OCI-LY7 (cell line): ENCODE measurements around the gene TMEM119. TPM values are rescaled to one million over a fixed set of nuclear protein-coding genes. Genes with fewer than 3 reads are reported as not detected.

Experiments
- BruUV-seq: library from RNA; stranded (reverse); fragments of 400-500 nt; replicated peaks from 2 replicates; lab custom pipeline; 2021; lab: Mats Ljungman, UMichigan
- CTCF ChIA-PET: fragments of 300-600 bp; sonication (Branson Sonifier 250); formaldehyde crosslinking; loops from one replicate; lab custom pipeline; 2022; ENCODE audit warnings: antibody characterized with exemption; ENCODE audit not compliant: unreplicated experiment; lab: Charles Lee
- POLR2A ChIA-PET: fragments of 300-600 bp; sonication (Branson Sonifier 250); formaldehyde crosslinking; loops from one replicate; lab custom pipeline; 2022; ENCODE audit warnings: antibody characterized with exemption; lab: Charles Lee
- DNase-seq: peaks from one replicate; pipeline ENCODE4 v3.0.0-alpha.2; 2015; ENCODE audit warnings: low spot score
- H2AFZ ChIP-seq: fragments of 200-600 bp; sonication (generic), shearing (Covaris generic); 2 replicates; pipeline ENCODE4 v1.6.1; 2014; ENCODE audit warnings: mild to moderate bottlenecking, antibody characterized with exemption, low read length, moderate library complexity
- H3K27ac ChIP-seq: fragments of 200-600 bp; sonication (generic); 2 replicates; pipeline ENCODE4 v1.5.1; 2014; ENCODE audit warnings: mixed run types, low read depth, mild to moderate bottlenecking, moderate library complexity, low read length, inconsistent platforms; ENCODE audit not compliant: poor library complexity, severe bottlenecking
- H3K36me3 ChIP-seq: fragments of 200-600 bp; sonication (generic); 2 replicates; pipeline ENCODE4 v1.6.1; 2014; ENCODE audit warnings: mild to moderate bottlenecking, antibody characterized with exemption, low read length, moderate library complexity, mixed read lengths; ENCODE audit not compliant: insufficient read depth
- H3K4me1 ChIP-seq: fragments of 200-600 bp; sonication (generic); 2 replicates; pipeline ENCODE4 v1.5.1; 2014; ENCODE audit warnings: mild to moderate bottlenecking, low read length; ENCODE audit not compliant: insufficient read depth, poor library complexity, severe bottlenecking
- H3K4me2 ChIP-seq: fragments of 200-600 bp; sonication (generic); 2 replicates; pipeline ENCODE4 v1.6.1; 2014; ENCODE audit warnings: mild to moderate bottlenecking, low read length
- H3K4me3 ChIP-seq: fragments of 200-600 bp; sonication (generic); 2 replicates; pipeline ENCODE4 v1.5.1; 2014; ENCODE audit warnings: mild to moderate bottlenecking, low read depth, low read length; ENCODE audit not compliant: poor library complexity, severe bottlenecking
- H3K79me2 ChIP-seq: fragments of 200-600 bp; sonication (generic); 2 replicates; pipeline ENCODE4 v1.6.1; 2016; ENCODE audit warnings: low read depth, mild to moderate bottlenecking, low read length, moderate library complexity, mixed read lengths; ENCODE audit not compliant: insufficient read depth
- H3K9me2 ChIP-seq: fragments of 200-600 bp; sonication (generic); 2 replicates; pipeline ENCODE4 v1.6.1; 2016; ENCODE audit warnings: mild to moderate bottlenecking, low read length, mixed read lengths; ENCODE audit not compliant: insufficient read depth
- H3K9me3 ChIP-seq: fragments of 200-600 bp; sonication (generic); 2 replicates; pipeline ENCODE4 v1.6.1; 2014; ENCODE audit warnings: mild to moderate bottlenecking, mixed run types, low read length, mixed read lengths
- H4K20me1 ChIP-seq: fragments of 200-600 bp; sonication (generic); 2 replicates; pipeline ENCODE4 v1.6.1; 2014; ENCODE audit warnings: mild to moderate bottlenecking, antibody characterized with exemption, low read length, moderate library complexity, mixed read lengths; ENCODE audit not compliant: insufficient read depth
- EZH2phosphoT487 ChIP-seq: fragments of 200-600 bp; sonication (generic); IDR thresholded peaks from 2 replicates; pipeline ENCODE4 v1.6.1; 2018; ENCODE audit warnings: low read depth, borderline replicate concordance, mild to moderate bottlenecking, mixed run types, antibody characterized with exemption, low read length, moderate library complexity, mixed read lengths
- intact Hi-C: fragments of 100-400 bp; cut with micrococcal nuclease; formaldehyde crosslinking; loops from one replicate; pipeline ENCODE4 v1.10.0; 2022; ENCODE audit not compliant: unreplicated experiment
- total RNA-seq, 2 experiments: library from RNA; depleted of rRNA in 1 of 2; stranded (reverse); fragments of >200 nt in 1 of 2; shearing (Covaris generic) in 1 of 2; gene quantifications; 2 replicates each; pipeline ENCODE4 v1.2.3, GENCODE V29; 2014 to 2022
- TF ChIP-seq, protein P1 (sequence below): fragments of 200-600 bp; sonication (generic); conservative IDR thresholded peaks from 2 replicates; pipeline ENCODE4 v1.5.1; 2014; ENCODE audit warnings: mild to moderate bottlenecking, antibody characterized with exemption, low read length, moderate library complexity, mixed read lengths

Gene TMEM119
- total RNA-seq, 2 experiments from 2014 or later = not detected

DNA sequence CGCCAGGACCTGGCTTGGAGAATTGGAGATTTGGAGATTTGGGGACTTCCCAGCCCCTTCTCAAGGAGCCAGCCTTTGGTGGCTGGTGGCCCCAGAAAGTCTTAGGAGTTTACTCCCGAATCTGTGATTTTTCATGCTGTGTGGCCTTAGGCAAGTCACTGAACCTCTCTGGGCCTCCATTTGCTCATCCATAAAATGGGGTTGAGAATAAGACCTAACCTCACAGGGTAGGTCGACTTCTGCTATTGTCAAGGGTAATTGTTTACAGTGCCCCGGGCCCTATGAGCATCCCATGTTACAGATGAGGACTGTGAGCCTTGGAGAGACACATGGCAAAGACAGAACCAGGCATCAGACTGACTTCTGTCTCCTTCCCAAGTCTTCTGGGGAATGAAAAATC lies 16.2 kb upstream of the TMEM119 start:
- Histone ChIP-seq H3K4me3 (no peak overlapping the region), H3K9me3 (peaks cover 12% of the 10 kb centered on the region), H3K4me2 (no peak overlapping the region), H4K20me1 (no peaks in the 10 kb centered on the region), H3K36me3 (no peaks in the 10 kb centered on the region), H2AFZ (no peak overlapping the region), H3K27ac (no peak overlapping the region), H3K4me1 (peaks cover 30% of the 10 kb centered on the region), H3K9me2 (no peaks in the 10 kb centered on the region), H3K79me2 (no peaks in the 10 kb centered on the region)
- ChIA-PET CTCF (no interaction called here), POLR2A (interaction anchor here (1.8 kb wide), 1 partner anchor 22 kb away, joined by 7 read pairs; no protein-coding TSS in a partner anchor)
- BruUV-seq = no TSS peak
- TF ChIP-seq, protein P1, sequence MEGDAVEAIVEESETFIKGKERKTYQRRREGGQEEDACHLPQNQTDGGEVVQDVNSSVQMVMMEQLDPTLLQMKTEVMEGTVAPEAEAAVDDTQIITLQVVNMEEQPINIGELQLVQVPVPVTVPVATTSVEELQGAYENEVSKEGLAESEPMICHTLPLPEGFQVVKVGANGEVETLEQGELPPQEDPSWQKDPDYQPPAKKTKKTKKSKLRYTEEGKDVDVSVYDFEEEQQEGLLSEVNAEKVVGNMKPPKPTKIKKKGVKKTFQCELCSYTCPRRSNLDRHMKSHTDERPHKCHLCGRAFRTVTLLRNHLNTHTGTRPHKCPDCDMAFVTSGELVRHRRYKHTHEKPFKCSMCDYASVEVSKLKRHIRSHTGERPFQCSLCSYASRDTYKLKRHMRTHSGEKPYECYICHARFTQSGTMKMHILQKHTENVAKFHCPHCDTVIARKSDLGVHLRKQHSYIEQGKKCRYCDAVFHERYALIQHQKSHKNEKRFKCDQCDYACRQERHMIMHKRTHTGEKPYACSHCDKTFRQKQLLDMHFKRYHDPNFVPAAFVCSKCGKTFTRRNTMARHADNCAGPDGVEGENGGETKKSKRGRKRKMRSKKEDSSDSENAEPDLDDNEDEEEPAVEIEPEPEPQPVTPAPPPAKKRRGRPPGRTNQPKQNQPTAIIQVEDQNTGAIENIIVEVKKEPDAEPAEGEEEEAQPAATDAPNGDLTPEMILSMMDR = no peak
- no peak for TF ChIP-seq EZH2phosphoT487
- DNase-seq = no peak
- intact Hi-C loops = no loop called here

DNA sequence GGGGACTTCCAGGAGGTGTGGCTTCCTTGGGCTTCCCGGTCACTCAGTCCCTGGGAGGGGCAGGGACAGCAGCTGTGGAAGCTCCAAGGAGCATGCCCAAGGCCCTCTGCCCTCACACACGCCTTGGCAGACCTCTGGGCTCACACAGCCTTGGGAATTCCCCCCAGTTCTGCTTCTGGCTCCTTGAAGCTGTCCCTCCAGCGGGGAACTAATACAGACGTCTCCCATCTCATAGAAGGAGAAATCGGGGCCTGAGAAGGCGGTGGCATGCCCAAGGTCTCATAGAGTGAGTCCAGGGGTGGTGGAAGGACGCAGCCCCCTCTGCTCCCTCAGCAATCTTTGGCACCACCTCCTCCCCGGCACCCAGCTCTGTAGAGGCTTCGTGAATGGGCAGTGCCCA lies 15.7 kb upstream of the TMEM119 start:
- no peak overlapping the region for H3K27ac ChIP-seq

More for the DNA sequence above, 15.7 kb upstream of the TMEM119 start:
- no peaks in the 10 kb centered on the region for H3K36me3 ChIP-seq
- H3K79me2 ChIP-seq = no peaks in the 10 kb centered on the region
- H3K4me2 ChIP-seq = no peak overlapping the region
- no peak for TF ChIP-seq EZH2phosphoT487
- TF ChIP-seq, protein P1 = no peak
- CTCF ChIA-PET = interaction anchor here (1.2 kb wide), 1 partner anchor 337 kb away, joined by 3 read pairs; no protein-coding TSS in a partner anchor
- no TSS peak for BruUV-seq
- H3K4me3 ChIP-seq = no peak overlapping the region
- no peak for DNase-seq
- H4K20me1 ChIP-seq = no peaks in the 10 kb centered on the region
- no peak overlapping the region for H2AFZ ChIP-seq
- H3K4me1 ChIP-seq = peaks cover 27% of the 10 kb centered on the region
- POLR2A ChIA-PET = interaction anchor here (1.8 kb wide), 1 partner anchor 22 kb away, joined by 7 read pairs; no protein-coding TSS in a partner anchor
- peaks cover 12% of the 10 kb centered on the region for H3K9me3 ChIP-seq
- intact Hi-C loops = no loop called here
- no peaks in the 10 kb centered on the region for H3K9me2 ChIP-seq
